GM23338 (cell line): ENCODE measurements around the gene RP9. TPM values are rescaled to one million over a fixed set of nuclear protein-coding genes. Genes with fewer than 3 reads are reported as not detected.

Source experiments
- ATAC-seq: fragments of 200-7000 bp; cut with Tn5 transposase; 3 replicates; pipeline ENCODE4 v1.9.1; 2020
- DNase-seq: peaks from one replicate; pipeline ENCODE4 v3.0.0-alpha.2; 2015; ENCODE audit warnings: low spot score
- H2AFZ ChIP-seq: fragments of 200-600 bp; sonication (generic); 2 replicates; pipeline ENCODE4 v1.8.0; 2016; ENCODE audit warnings: antibody characterized with exemption, mild to moderate bottlenecking, moderate library complexity
- H3F3A ChIP-seq: fragments of 200-600 bp; sonication (generic); replicated peaks from 2 replicates; pipeline ENCODE4 v1.8.0; 2017; ENCODE audit warnings: antibody characterized with exemption, mixed run types, low read depth
- H3K27ac ChIP-seq: fragments of 200-600 bp; sonication (generic); 2 replicates; pipeline ENCODE4 v1.6.1; 2016; ENCODE audit warnings: low read depth
- H3K27me3 ChIP-seq: fragments of 200-600 bp; sonication (generic); 2 replicates; pipeline ENCODE4 v1.8.0; 2016; ENCODE audit warnings: mild to moderate bottlenecking, mixed run types, moderate library complexity; ENCODE audit not compliant: insufficient read depth
- H3K36me3 ChIP-seq: fragments of 200-600 bp; sonication (generic); 2 replicates; pipeline ENCODE4 v1.8.0; 2016; ENCODE audit warnings: mild to moderate bottlenecking; ENCODE audit not compliant: insufficient read depth
- H3K4me1 ChIP-seq: fragments of 200-600 bp; sonication (generic); 2 replicates; pipeline ENCODE4 v1.8.0; 2016; ENCODE audit warnings: mild to moderate bottlenecking, moderate library complexity; ENCODE audit not compliant: insufficient read depth
- H3K4me2 ChIP-seq: fragments of 200-600 bp; sonication (generic); 2 replicates; pipeline ENCODE4 v1.7.1; 2017; ENCODE audit warnings: mixed run types
- H3K4me3 ChIP-seq: fragments of 200-600 bp; sonication (generic); 2 replicates; pipeline ENCODE4 v1.6.1; 2016; ENCODE audit warnings: mixed run types
- H3K79me2 ChIP-seq: fragments of 200-600 bp; sonication (generic); replicated peaks from 2 replicates; pipeline ENCODE4 v1.8.0; 2017; ENCODE audit warnings: mild to moderate bottlenecking; ENCODE audit not compliant: insufficient read depth
- H3K9me2 ChIP-seq: fragments of 200-600 bp; sonication (generic); 2 replicates; pipeline ENCODE4 v1.8.0; 2017; ENCODE audit not compliant: insufficient read depth
- H4K20me1 ChIP-seq: fragments of 200-600 bp; sonication (generic); replicated peaks from 2 replicates; pipeline ENCODE4 v1.8.0; 2017; ENCODE audit warnings: mild to moderate bottlenecking; ENCODE audit not compliant: insufficient read depth
- H3K27ac Mint-ChIP-seq: 2 replicates; pipeline ENCODE4 v1.8.0; 2020; ENCODE audit warnings: inconsistent platforms, mild to moderate bottlenecking, moderate library complexity, mixed read lengths
- H3K27me3 Mint-ChIP-seq: 3 replicates; pipeline ENCODE4 v1.8.0; 2022; ENCODE audit warnings: low read depth, mild to moderate bottlenecking, moderate library complexity, mixed read lengths, inconsistent platforms; ENCODE audit not compliant: insufficient read depth, poor library complexity
- H3K36me3 Mint-ChIP-seq: 3 replicates; pipeline ENCODE4 v1.8.0; 2021; ENCODE audit warnings: low read depth, mild to moderate bottlenecking, inconsistent platforms, moderate library complexity, mixed read lengths
- H3K4me1 Mint-ChIP-seq: 3 replicates; pipeline ENCODE4 v1.8.0; 2020; ENCODE audit warnings: mild to moderate bottlenecking, inconsistent platforms, mixed read lengths
- H3K4me3 Mint-ChIP-seq: 3 replicates; pipeline ENCODE4 v1.8.0; 2021; ENCODE audit warnings: moderate library complexity, mild to moderate bottlenecking, inconsistent platforms, mixed read lengths
- H3K9me3 Mint-ChIP-seq: 3 replicates; pipeline ENCODE4 v1.8.0; 2020; ENCODE audit warnings: moderate library complexity, mild to moderate bottlenecking, inconsistent platforms, mixed read lengths
- CREB1 ChIP-seq: fragments of 250-450 bp; sonication (Bioruptor Pico); IDR thresholded peaks from 2 replicates; pipeline ENCODE4 v1.5.0; 2020; ENCODE audit warnings: low read depth, mild to moderate bottlenecking, moderate library complexity
- EZH2 ChIP-seq: fragments of 200-600 bp; sonication (generic); IDR thresholded peaks from one replicate; pipeline ENCODE4 v1.8.0; 2017; ENCODE audit warnings: antibody characterized with exemption, mild to moderate bottlenecking, low read depth; ENCODE audit not compliant: unreplicated experiment
- EZH2phosphoT487 ChIP-seq: fragments of 200-600 bp; sonication (generic); IDR thresholded peaks from one replicate; pipeline ENCODE4 v1.8.1; 2018; ENCODE audit warnings: antibody characterized with exemption; ENCODE audit not compliant: unreplicated experiment
- JUNB ChIP-seq: IDR thresholded peaks from one replicate; pipeline ENCODE4 v1.6.1; 2016; ENCODE audit warnings: antibody characterized with exemption; ENCODE audit not compliant: unreplicated experiment
- NANOG ChIP-seq: IDR thresholded peaks from 2 replicates; pipeline ENCODE4 v1.6.1; 2016; ENCODE audit warnings: antibody characterized with exemption, borderline replicate concordance
- POLR2AphosphoS5 ChIP-seq: IDR thresholded peaks from 2 replicates; pipeline ENCODE4 v1.6.1; 2016; ENCODE audit warnings: antibody characterized with exemption, low read depth
- REST ChIP-seq: IDR thresholded peaks from one replicate; pipeline ENCODE4 v1.6.1; 2018; ENCODE audit warnings: antibody characterized with exemption; ENCODE audit not compliant: unreplicated experiment
- STAT1 ChIP-seq: IDR thresholded peaks from one replicate; pipeline ENCODE4 v1.6.1; 2016; ENCODE audit warnings: antibody characterized with exemption; ENCODE audit not compliant: unreplicated experiment
- ZNF114 ChIP-seq: fragments of 250-450 bp; sonication (Bioruptor Pico); IDR thresholded peaks from 2 replicates; pipeline ENCODE4 v1.5.0; 2020; ENCODE audit warnings: mild to moderate bottlenecking, moderate library complexity
- ZNF331 ChIP-seq: fragments of 250-450 bp; sonication (Bioruptor Pico); IDR thresholded peaks from 2 replicates; pipeline ENCODE4 v1.5.0; 2020; ENCODE audit warnings: low read depth, mild to moderate bottlenecking, moderate library complexity
- ZNF462 ChIP-seq: fragments of 250-450 bp; sonication (Bioruptor Pico); IDR thresholded peaks from 2 replicates; pipeline ENCODE4 v1.5.0; 2020; ENCODE audit warnings: mild to moderate bottlenecking, moderate library complexity
- polyA plus RNA-seq: library from polyadenylated mRNA; unstranded; fragments of >200 nt; fragmentation: Nextera tagmentation; extraction: Ambion mirVana; gene quantifications from 2 replicates; pipeline ENCODE4 v1.2.1, GENCODE V29; 2016
- total RNA-seq: library from RNA; depleted of rRNA; stranded (reverse); fragments of >200 nt; shearing (Covaris generic); gene quantifications from 2 replicates; pipeline ENCODE4 v1.2.3, GENCODE V29; 2014
- TF ChIP-seq, protein P1 (sequence below): IDR thresholded peaks from 2 replicates; pipeline ENCODE4 v1.6.1; 2016; ENCODE audit warnings: antibody characterized with exemption
- TF ChIP-seq, protein P2 (sequence below), 2 experiments: fragments of 200-600 bp in 1 of 2; sonication (generic) in 1 of 2; conservative IDR thresholded peaks; 2 replicates each; pipeline versions ENCODE4 v1.5.1 to v1.6.1; 2016 to 2017; ENCODE audit warnings: antibody characterized with exemption in 2 of 2, low read depth in 2 of 2, mild to moderate bottlenecking in 2 of 2, moderate library complexity in 1 of 2

Gene RP9
- total and polyA plus RNA-seq, 2 experiments from 2014 or later, result 8.7 to 43.2 TPM

GRCh38 chr7:33048257-33048656 is 60.9 kb downstream of the RP9 start:
- no peak for TF ChIP-seq REST
- TF ChIP-seq ZNF114, result no peak
- TF ChIP-seq NANOG, result no peak
- TF ChIP-seq, protein P1, sequence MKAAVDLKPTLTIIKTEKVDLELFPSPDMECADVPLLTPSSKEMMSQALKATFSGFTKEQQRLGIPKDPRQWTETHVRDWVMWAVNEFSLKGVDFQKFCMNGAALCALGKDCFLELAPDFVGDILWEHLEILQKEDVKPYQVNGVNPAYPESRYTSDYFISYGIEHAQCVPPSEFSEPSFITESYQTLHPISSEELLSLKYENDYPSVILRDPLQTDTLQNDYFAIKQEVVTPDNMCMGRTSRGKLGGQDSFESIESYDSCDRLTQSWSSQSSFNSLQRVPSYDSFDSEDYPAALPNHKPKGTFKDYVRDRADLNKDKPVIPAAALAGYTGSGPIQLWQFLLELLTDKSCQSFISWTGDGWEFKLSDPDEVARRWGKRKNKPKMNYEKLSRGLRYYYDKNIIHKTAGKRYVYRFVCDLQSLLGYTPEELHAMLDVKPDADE, result no peak
- TF ChIP-seq POLR2AphosphoS5, result no peak
- no peak for TF ChIP-seq CREB1 (CRISPR knock-in tag)
- TF ChIP-seq ZNF462 (CRISPR knock-in tag), result no peak
- TF ChIP-seq, protein P2, sequence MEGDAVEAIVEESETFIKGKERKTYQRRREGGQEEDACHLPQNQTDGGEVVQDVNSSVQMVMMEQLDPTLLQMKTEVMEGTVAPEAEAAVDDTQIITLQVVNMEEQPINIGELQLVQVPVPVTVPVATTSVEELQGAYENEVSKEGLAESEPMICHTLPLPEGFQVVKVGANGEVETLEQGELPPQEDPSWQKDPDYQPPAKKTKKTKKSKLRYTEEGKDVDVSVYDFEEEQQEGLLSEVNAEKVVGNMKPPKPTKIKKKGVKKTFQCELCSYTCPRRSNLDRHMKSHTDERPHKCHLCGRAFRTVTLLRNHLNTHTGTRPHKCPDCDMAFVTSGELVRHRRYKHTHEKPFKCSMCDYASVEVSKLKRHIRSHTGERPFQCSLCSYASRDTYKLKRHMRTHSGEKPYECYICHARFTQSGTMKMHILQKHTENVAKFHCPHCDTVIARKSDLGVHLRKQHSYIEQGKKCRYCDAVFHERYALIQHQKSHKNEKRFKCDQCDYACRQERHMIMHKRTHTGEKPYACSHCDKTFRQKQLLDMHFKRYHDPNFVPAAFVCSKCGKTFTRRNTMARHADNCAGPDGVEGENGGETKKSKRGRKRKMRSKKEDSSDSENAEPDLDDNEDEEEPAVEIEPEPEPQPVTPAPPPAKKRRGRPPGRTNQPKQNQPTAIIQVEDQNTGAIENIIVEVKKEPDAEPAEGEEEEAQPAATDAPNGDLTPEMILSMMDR (conservative IDR thresholded peaks at IDR 0.05; ENCODE audit: low read depth in 2 of 2), result no peak
- no peak for TF ChIP-seq EZH2phosphoT487
- no peak for TF ChIP-seq JUNB
- TF ChIP-seq EZH2, result no peak
- TF ChIP-seq STAT1, result no peak
- no peak for TF ChIP-seq ZNF331
- DNase-seq (no peak), ATAC-seq (no peak)
- Histone ChIP-seq H2AFZ (no peak overlapping the region), H3K27me3 (no peaks in the 10 kb centered on the region), H3K4me3 (no peak overlapping the region), H3F3A (no peaks in the 10 kb centered on the region), H3K36me3 (no peaks in the 10 kb centered on the region), H3K27ac (no peak overlapping the region), H3K4me2 (no peak overlapping the region), H3K9me2 (no peaks in the 10 kb centered on the region), H3K79me2 (peaks cover 99% of the 10 kb centered on the region), H4K20me1 (peaks cover 42% of the 10 kb centered on the region), H3K4me1 (no peaks in the 10 kb centered on the region; the same call in 1 of the 2 replicates)
- Mint-ChIP-seq H3K4me1 (peaks cover 8% of the 10 kb centered on the region), H3K36me3 (peaks cover 3% of the 10 kb centered on the region), H3K4me3 (no peak overlapping the region), H3K27me3 (no peaks in the 10 kb centered on the region), H3K27ac (no peak overlapping the region), H3K9me3 (no peaks in the 10 kb centered on the region)
